HL-60/S4 (cell line): ENCODE measurements around the gene KLHDC4.

Experiments used
- in situ Hi-C: fragments of 300-500 bp; cut with MboI; formaldehyde crosslinking; loops from 2 replicates; pipeline ENCODE4 v1.14.3; 2022; ENCODE audit warnings: low sequenced_read_pairs

KLHDC4 gene

GRCh38 chr16:87701505-87701921 is 64.3 kb downstream of the KLHDC4 start:
- in situ Hi-C loops: no loop called here

GRCh38 chr16:87701078-87701460 is 64.7 kb downstream of the KLHDC4 start:
- in situ Hi-C loops: no loop called here

DNA sequence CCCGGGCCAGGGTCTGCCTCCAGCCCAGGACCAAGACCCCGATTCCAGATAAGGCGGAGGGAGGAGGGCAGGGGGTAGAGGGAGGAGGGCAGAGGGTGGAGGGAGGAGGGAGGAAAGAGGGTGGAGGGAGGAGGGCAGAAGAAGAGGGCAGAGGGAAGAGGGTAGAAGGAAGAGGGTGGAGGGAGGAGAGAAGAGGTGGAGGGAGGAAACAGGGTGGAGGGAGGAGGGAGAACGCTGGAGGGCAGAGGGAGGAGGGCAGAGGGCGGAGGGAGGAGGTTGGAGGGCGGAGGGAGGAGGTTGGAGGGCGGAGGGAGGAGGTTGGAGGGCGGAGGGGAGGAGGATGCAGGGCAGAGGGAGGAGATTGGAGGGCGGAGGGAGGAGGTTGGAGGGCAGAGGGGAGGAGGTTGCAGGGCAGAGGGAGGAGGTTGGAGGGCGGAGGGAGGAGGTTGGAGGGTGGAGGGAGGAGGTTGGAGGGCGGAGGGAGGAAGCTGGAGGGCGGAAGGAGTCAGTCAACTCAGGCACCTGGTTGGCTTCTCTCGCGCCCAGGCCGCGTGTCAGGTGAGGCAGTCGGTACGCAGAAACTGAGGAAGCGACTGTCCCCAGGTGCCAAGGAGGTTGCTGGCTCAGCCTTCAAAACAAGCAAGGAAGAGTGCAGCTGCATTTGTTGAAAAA is 65.2 kb downstream of the KLHDC4 start:
- in situ Hi-C loops: no loop called here

GRCh38 chr16:87698676-87699199 is 67.0 kb downstream of the KLHDC4 start:
- in situ Hi-C loops: no loop called here

DNA sequence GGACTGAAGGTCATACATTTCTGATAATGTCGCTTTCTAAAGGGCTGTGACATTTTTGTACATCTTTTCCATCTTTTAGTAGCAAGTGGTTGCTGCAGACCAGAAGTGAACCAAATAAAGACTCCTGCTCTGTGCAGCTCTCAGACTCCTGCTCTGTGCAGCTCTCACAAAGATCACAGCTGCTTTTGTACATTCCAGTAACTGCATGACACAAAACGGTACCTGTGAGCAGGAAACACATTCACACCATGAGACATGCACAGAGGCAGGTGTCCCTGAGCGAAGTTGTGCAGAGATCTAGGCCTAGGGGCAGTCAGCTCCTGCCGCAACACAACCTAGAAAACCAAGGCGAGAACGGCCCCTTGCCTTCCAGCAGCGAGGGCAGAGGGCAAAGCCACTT is 67.5 kb downstream of the KLHDC4 start:
- in situ Hi-C loops: no loop called here

- in situ Hi-C loops: no loop called here
Measured at GRCh38 chr16:87697792-87698191, 68.0 kb downstream of the KLHDC4 start.

GRCh38 chr16:87697256-87697655 is 68.5 kb downstream of the KLHDC4 start:
- in situ Hi-C loops: no loop called here

DNA sequence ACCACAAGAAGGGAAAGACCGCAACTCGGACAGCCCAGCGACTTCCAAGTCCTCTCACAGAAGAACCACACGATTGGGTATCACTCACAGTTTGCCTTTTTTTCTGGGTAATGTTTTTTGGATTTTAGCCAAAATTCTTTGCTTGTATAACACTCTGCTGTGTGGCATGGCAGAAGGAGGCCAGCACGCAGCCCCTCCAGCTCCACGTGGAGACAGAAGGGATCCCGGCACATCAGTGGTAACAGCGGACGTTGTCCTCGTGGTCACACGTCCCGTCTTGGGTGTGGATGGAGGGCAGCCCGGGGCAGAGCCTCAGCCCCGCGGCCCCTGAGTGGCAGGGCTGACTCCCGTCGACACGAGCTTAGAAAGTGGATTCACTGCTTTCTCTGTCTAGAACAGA is 69.1 kb downstream of the KLHDC4 start:
- in situ Hi-C loops: no loop called here

- in situ Hi-C loops: no loop called here
Measured at GRCh38 chr16:87695534-87695933, 70.3 kb downstream of the KLHDC4 start.

- in situ Hi-C loops: no loop called here
Measured at GRCh38 chr16:87694441-87695125, 71.2 kb downstream of the KLHDC4 start.

GRCh38 chr16:87693827-87694226 is 72.0 kb downstream of the KLHDC4 start:
- in situ Hi-C loops: no loop called here

GRCh38 chr16:87692756-87693155 is 73.0 kb downstream of the KLHDC4 start:
- in situ Hi-C loops: no loop called here

DNA sequence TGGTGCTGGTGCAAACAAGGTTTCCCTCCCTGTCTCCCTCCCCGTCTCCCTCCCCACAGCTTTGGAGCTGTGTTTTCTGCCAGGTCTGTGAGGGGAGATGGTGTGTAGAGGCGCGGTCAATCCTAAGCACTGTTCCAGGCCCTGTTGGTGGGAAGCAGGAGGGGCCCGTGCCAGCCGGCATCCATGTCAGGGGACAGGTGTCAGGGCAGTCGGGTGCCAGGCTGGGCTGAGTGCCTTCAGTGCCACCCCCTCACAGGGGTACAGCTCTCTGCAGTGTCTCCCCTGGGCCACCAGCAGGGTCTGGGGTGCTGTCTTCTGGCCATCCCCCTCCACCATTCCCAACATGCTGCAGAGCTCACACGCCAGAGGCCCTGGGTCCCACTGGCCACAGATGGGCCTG is 73.6 kb downstream of the KLHDC4 start:
- in situ Hi-C loops: no loop called here

DNA sequence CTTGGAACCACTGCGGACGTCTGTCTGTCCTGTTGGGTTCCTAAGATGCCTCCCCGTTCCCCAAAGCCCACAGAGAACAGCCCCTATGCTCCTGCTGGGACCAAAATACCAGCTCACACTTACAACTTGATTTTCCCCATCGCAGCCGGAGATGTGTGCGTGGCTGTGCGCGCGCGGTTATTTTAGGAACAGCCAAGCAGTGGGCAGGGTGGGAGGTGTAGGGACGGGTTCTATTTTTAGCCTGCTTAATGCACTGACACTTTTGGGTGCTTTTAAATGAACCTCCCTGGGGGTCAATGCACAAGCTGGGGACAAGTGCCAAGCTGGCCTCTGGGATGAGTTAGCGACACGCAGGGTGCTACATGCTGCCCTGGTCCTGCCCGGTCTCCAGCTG is 74.1 kb downstream of the KLHDC4 start:
- in situ Hi-C loops: no loop called here

GRCh38 chr16:87690911-87691685 is 74.7 kb downstream of the KLHDC4 start:
- in situ Hi-C loops: no loop called here

DNA sequence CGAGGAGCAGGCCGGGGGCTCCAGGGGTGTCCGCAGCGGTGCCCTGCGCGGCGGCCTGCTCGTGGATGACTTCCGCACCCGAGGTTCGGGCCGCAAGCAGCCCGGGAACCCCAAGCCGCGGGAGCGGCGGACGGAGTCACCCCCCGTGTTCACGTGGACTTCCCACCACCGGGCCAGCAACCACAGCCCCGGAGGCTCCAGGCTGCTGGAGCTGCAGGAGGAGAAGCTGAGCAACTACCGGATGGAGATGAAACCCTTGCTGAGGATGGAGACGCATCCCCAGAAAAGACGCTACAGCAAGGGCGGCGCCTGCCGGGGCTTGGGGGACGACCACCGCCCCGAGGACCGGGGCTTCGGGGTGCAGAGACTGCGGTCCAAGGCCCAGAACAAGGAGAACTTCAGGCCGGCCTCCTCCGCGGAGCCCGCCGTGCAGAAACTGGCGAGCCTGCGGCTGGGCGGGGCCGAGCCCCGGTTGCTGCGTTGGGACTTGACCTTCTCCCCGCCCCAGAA is 75.8 kb downstream of the KLHDC4 start:
- in situ Hi-C loops: no loop called here

DNA sequence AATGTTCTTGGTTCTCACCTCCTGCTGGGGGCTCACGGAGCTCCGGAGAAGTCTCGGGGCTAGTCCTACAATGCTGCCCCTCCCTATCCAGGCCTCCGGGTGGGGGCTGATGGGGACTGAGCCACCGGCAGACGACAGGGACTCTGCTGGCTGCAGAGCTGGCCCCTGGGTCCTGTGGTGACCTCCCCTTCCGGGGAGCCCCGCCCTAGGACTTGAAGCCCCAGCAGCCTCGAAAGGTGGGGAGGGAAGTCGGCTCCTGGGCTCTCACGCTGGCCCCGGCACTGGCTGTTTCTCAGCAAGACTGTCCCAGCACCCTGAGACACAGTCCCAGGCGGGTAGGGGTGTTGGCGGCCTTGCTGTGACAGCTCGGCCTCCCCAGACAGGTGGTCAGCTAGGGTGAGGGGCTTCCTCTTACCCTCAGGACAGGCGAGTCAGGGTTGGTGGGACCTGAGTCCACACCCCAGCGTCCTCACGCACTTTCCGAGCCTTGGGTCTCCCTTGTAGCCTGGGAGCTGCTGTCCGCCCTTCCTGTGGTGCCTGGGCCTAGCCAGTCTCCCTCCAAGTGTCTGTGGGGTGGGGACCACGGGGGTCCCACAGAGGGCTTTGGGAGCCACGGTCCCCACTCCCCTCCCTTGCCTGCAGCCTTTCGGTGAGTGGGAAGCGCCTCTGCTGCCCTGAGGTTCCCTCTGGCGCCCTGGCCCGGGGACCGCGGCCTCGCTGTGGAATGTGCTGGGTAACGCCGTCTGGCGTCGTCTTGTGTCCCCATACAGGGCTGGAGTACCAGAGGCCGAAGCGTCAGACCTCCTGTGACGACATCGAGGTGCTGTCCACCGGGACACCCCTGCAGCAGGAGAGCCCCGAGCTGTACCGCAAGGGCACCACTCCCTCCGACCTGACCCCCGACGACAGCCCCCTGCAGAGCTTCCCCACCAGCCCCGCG is 76.6 kb downstream of the KLHDC4 start:
- in situ Hi-C loops: no loop called here

GRCh38 chr16:87687998-87688529 is 77.7 kb downstream of the KLHDC4 start:
- in situ Hi-C loops: no loop called here

DNA sequence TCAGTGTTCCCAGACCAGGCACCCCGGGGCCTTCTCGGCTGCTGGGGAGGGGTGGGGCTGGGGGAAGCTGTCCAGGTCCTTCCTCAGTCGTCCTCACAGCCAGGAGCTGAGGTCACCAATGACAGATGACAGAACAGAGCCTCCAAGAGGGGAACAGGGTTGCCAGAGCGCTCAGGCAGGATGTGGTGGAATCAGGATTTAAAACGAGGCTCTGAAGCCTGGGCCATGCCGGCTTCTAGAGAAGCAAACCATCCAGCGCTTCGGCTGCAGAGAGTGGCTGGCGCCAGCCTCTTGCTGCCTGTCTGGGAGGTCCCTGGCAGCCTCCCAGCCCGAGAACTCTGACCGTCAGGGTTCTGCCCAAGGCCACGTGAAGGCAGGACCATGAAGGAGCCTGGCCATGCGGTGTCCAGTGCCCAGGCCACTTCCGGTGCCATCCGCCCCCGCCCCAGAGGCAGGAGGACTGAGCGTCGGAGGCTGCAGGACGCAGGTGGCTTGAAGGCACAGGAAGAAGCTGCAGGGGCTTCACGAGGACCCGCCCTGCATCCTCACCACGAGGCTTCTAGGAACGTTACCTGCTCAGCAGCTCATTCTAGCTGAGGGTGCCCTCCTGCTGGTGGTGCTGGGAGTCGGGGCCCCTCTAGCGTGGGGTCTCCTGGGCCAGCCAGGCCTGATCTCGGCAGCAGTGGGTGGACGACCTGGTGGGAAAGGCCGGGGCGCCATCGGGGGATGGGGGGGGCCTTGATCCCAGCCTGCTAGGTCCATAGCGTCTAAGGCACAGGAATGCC is 78.5 kb downstream of the KLHDC4 start:
- in situ Hi-C loops: no loop called here
